Measurements from ENCODE around the gene NEU1.
"Not testable (repeated sequence)": the region's sequence is repeated elsewhere in the genome, so short reads cannot be mapped to it uniquely, and the experiment has no call there.

The NEU1 gene

GRCh38 chr6:31825553-31825952 lies 37.1 kb downstream of the NEU1 start:
- H3K4me3 ChIP-seq (ENCODE audit: low read length, poor library complexity, severe bottlenecking) = no peak overlapping the region
- peaks cover 22% of the 10 kb centered on the region for H3K4me1 ChIP-seq (ENCODE audit: insufficient read depth, low read length, poor library complexity, severe bottlenecking)
- peaks cover 8% of the 10 kb centered on the region for H3F3A ChIP-seq (ENCODE audit: low read depth)
- no peaks in the 10 kb centered on the region for H3K9me3 ChIP-seq (ENCODE audit: insufficient read depth, low read depth, low read length)
- H3K9me2 ChIP-seq (replicated peaks; ENCODE audit: low read depth, low read length) = no peaks in the 10 kb centered on the region
- no peak for TF ChIP-seq EZH2phosphoT487 (IDR thresholded peaks at IDR 0.05; ENCODE audit: borderline replicate concordance)
- TF ChIP-seq, protein P1, sequence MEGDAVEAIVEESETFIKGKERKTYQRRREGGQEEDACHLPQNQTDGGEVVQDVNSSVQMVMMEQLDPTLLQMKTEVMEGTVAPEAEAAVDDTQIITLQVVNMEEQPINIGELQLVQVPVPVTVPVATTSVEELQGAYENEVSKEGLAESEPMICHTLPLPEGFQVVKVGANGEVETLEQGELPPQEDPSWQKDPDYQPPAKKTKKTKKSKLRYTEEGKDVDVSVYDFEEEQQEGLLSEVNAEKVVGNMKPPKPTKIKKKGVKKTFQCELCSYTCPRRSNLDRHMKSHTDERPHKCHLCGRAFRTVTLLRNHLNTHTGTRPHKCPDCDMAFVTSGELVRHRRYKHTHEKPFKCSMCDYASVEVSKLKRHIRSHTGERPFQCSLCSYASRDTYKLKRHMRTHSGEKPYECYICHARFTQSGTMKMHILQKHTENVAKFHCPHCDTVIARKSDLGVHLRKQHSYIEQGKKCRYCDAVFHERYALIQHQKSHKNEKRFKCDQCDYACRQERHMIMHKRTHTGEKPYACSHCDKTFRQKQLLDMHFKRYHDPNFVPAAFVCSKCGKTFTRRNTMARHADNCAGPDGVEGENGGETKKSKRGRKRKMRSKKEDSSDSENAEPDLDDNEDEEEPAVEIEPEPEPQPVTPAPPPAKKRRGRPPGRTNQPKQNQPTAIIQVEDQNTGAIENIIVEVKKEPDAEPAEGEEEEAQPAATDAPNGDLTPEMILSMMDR (conservative IDR thresholded peaks at IDR 0.05; ENCODE audit: low read length) = no peak
- H3K27me3 ChIP-seq (ENCODE audit: insufficient read depth, low read length, poor library complexity, severe bottlenecking) = no peaks in the 10 kb centered on the region
- H3K4me2 ChIP-seq (ENCODE audit: low read depth, low read length, poor library complexity, severe bottlenecking) = no peak overlapping the region
- H2AFZ ChIP-seq (ENCODE audit: low read length) = no peak overlapping the region
- no peaks in the 10 kb centered on the region for H4K20me1 ChIP-seq (ENCODE audit: insufficient read depth, low read length, poor library complexity, severe bottlenecking)
- no peak overlapping the region for H3K9ac ChIP-seq (ENCODE audit: low read depth, low read length, poor library complexity, severe bottlenecking)
- H3K79me2 ChIP-seq (ENCODE audit: insufficient read depth, low read length) = peaks cover 7% of the 10 kb centered on the region; the same call in 1 of the 2 replicates
- H3K36me3 ChIP-seq (ENCODE audit: insufficient read depth, low read length) = no peaks in the 10 kb centered on the region

- H3K79me2 ChIP-seq (ENCODE audit: insufficient read depth, low read length); H3K9ac ChIP-seq (ENCODE audit: low read depth, low read length, poor library complexity, severe bottlenecking); H3K9me2 ChIP-seq (replicated peaks; ENCODE audit: low read depth, low read length); H2AFZ ChIP-seq (ENCODE audit: low read length); H3F3A ChIP-seq (ENCODE audit: low read depth); H3K9me3 ChIP-seq (ENCODE audit: insufficient read depth, low read depth, low read length); H3K4me2 ChIP-seq (ENCODE audit: low read depth, low read length, poor library complexity, severe bottlenecking); H3K36me3 ChIP-seq (ENCODE audit: insufficient read depth, low read length); H3K27me3 ChIP-seq (ENCODE audit: insufficient read depth, low read length, poor library complexity, severe bottlenecking); H3K4me3 ChIP-seq (ENCODE audit: low read length, poor library complexity, severe bottlenecking); H4K20me1 ChIP-seq (ENCODE audit: insufficient read depth, low read length, poor library complexity, severe bottlenecking): not testable (repeated sequence)
- H3K4me1 ChIP-seq (ENCODE audit: insufficient read depth, low read length, poor library complexity, severe bottlenecking) = peaks cover 22% of the 10 kb centered on the region
These were observed 38.9 kb downstream of the NEU1 start for GRCh38 chr6:31823592-31824196.

- Histone ChIP-seq H3K4me1 (ENCODE audit: insufficient read depth, low read length, poor library complexity, severe bottlenecking) (peaks cover 22% of the 10 kb centered on the region), H2AFZ (ENCODE audit: low read length) (peak overlapping the region; percentile 94), H3K27me3 (ENCODE audit: insufficient read depth, low read length, poor library complexity, severe bottlenecking) (no peaks in the 10 kb centered on the region), H3K9me2 (replicated peaks; ENCODE audit: low read depth, low read length) (no peaks in the 10 kb centered on the region), H3K9ac (ENCODE audit: low read depth, low read length, poor library complexity, severe bottlenecking) (peak overlapping the region; percentile 77), H3K9me3 (ENCODE audit: insufficient read depth, low read depth, low read length) (no peaks in the 10 kb centered on the region), H3K79me2 (ENCODE audit: insufficient read depth, low read length) (no peaks in the 10 kb centered on the region), H3K36me3 (ENCODE audit: insufficient read depth, low read length) (no peaks in the 10 kb centered on the region), H3K4me2 (ENCODE audit: low read depth, low read length, poor library complexity, severe bottlenecking) (peak overlapping the region; percentile 74), H4K20me1 (ENCODE audit: insufficient read depth, low read length, poor library complexity, severe bottlenecking) (no peaks in the 10 kb centered on the region), H3K4me3 (ENCODE audit: low read length, poor library complexity, severe bottlenecking) (peak overlapping the region; percentile 77), H3F3A (ENCODE audit: low read depth) (peaks cover 6% of the 10 kb centered on the region; the same call in 1 of the 2 replicates)
- TF ChIP-seq, protein P1 (conservative IDR thresholded peaks at IDR 0.05; ENCODE audit: low read length) = no peak
- TF ChIP-seq EZH2phosphoT487 (IDR thresholded peaks at IDR 0.05; ENCODE audit: borderline replicate concordance) = no peak
These were observed 40.4 kb downstream of the NEU1 start for GRCh38 chr6:31822036-31822821.

Data from Loucy (cell line).